GM18907 (cell line): ENCODE results near the gene RCCD1.
"Not testable (repeated sequence)": the region's sequence is repeated elsewhere in the genome, so short reads cannot be mapped to it uniquely, and the experiment has no call there.

Source experiments
- ATAC-seq: cut with Tn5 transposase; IDR thresholded peaks from one replicate; pipeline ENCODE4 v1.9.1; 2021; ENCODE audit warnings: mild to moderate bottlenecking, moderate library complexity; ENCODE audit not compliant: unreplicated experiment

RCCD1 gene

GRCh38 chr15:90917569-90917968 lies 37.1 kb upstream of the RCCD1 start:
- ATAC-seq = no peak

- ATAC-seq = no peak
Observed at GRCh38 chr15:90918034-90918788, 36.5 kb upstream of the RCCD1 start.

GRCh38 chr15:90918835-90919234 lies 35.8 kb upstream of the RCCD1 start:
- ATAC-seq = no peak

DNA sequence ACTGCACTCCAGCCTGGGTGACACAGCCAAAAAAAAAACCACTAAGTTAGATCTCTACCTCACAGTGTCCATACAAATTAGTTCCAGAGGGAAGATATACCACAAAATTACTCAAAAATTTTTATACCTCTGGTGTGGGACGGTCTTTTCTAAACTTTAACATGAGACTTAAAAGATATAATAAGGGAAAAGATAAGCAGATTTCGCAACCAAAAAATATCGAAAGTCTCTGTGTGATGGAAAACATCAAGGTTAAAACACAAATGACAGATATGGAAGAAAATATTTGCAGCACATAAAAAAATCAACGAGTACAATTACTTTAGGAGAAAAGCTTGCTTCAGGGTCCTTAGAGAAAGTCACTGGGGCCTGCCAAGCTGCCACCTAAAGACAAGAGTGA lies 32.8 kb upstream of the RCCD1 start:
- ATAC-seq = no peak

GRCh38 chr15:90922712-90923322 lies 31.9 kb upstream of the RCCD1 start:
- ATAC-seq = peak; percentile 65

DNA sequence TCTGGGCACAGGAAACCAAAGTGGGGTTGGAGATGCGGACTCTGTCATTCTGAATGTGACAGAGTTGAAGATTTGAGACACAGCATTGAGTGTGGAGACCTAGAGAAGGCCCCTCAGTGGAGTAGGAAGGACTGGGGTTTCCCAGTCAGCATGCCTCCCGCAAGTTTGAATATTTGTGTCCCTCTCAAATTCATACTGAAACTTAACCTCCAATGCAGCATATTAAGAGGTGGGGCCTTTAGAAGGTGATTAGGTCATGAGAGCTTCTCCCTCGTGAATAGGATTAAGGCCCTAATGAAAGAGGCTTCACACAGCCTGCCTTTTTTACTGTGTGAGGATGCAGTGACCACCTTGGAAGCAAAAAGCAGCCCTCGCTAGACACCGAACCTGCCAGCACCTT lies 30.3 kb upstream of the RCCD1 start:
- ATAC-seq = peak; percentile 74

DNA sequence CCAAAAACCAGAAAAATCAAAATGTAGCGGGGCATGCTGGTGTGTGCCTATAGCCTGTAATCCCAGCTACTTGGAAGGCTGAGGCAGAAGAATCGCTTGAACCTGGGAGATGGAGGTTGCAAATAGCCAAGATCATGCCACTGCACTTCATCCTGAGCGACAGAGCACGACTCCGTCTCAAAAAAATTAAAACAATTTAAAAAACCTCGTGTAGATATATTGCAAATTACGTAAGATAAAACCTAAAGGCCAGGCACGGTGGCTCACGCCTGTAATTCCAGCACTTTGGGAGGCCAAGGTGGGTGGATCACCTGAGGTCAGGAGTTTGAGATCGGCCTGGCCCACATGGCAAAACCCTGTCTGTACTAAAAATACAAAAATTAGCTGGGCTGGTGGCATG lies 27.9 kb upstream of the RCCD1 start:
- not testable (repeated sequence) for ATAC-seq

DNA sequence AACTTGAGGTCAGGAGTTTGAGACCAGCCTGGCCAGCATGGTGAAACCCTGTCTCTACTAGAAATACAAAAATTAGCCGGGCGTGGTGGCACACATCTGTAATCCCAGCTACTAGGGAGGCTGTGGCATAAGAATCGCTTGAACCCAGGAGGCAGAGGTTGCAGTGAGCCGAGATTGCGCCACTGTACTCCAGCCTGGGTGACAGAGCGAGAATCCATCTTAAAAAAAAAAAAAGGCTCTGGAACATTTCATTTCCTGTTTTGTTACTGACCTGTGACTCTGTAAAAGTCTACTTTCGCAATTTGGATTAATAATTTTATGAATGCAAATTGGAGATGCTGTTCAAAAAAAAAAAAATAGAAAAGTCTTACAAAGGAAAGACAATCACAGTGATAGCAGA lies 26.6 kb upstream of the RCCD1 start:
- ATAC-seq = not testable (repeated sequence)

GRCh38 chr15:90929246-90930019 lies 25.3 kb upstream of the RCCD1 start:
- ATAC-seq = no peak

- no peak for ATAC-seq
Observed at GRCh38 chr15:90930861-90931574, 23.7 kb upstream of the RCCD1 start.

DNA sequence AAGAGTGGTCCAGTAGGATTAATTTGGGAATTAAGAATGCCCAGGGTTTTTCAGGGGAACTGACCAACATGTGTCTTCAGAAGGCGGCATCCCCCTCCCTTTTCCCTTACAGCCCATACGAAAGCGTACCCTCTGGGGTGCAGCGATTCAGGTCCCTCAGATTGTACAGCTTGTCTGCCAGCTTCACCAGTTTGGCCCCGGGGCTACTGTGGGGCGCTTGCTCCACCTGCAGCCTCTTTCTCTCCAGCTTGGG lies 23.2 kb upstream of the RCCD1 start:
- ATAC-seq = no peak

DNA sequence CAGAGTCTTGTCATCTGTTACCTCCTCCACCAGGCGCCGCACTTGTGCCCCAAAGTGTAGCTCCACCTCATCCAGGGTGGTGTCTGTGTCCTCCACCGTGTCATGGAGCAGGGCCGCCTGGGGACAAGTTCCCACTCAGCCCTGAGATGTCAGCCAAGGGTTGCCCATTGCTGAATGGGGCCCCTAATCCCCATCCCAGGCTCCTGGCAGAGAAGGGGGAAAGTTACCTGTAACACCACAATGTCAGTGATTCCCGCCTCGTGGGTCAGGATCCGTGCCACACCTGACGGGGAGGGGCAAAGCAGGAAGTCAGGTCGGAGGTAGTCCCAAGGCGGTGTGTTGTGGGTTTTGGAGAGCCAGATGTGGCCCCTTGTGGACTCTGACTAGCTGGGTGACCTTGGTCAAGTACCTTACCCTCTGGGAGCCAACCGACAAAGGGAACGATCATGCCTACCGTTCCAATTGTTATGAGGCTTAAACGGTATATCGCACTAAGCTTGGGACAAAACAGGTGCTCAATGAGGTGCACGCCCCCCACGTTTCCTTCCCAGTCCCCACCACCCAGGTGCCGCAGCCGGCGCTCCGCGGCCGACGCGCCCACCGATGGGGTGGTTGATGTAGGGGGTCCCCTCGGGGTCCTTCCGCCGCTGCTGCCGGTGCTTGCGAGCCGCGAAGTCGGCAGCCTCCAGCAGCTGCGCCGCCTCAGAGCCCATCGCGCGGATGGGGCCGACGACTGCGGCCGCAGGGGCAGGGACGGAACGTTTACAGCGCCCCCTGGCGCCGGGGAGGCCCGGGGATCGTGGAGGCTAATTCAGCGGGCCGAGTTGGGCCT lies 22.6 kb upstream of the RCCD1 start, which contains the start of gene HDDC3:
Gene HDDC3 (minus strand): TSS at position 722 of the 832 bp plus-strand sequence. CDS start 9 bp downstream, at position 713.
- ATAC-seq = peak; percentile 54

DNA sequence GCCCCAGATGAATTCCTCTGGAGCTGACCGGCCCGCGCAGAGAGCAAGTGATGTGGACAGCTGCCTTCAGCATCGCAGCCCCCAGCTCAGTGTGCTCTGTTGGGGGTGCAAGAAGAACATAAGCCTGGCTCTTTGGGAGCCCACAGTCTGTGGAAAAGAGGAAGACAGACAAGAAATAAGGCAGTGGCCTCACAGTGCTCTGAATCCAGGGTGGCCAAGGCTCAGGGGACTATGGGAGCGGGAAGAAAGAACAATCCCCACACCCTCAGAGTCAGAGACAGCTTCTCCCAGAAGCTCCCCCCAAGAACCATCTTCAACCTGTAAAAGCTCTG lies 22.1 kb upstream of the RCCD1 start:
- no peak for ATAC-seq

DNA sequence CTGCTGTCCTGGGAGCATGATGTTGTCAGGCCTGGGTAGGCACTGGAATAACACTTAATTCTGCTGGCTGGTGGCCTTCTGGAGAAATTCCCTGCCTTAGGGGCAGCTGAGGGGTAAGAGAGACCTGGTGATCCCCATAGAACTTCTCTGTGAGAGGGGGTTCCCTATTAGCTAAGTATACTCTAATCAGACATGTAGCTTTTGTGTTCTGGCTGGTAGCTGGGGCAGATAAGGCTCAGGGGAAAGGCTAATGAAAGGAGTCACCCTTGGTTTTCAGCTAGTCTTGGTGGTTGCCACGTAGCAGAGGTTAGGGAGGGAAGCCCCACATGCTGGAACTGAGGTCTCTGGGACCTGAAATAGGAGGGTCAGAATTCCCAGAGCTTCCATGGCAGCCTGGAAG lies 21.4 kb upstream of the RCCD1 start:
- ATAC-seq = no peak

GRCh38 chr15:90934256-90934948 lies 20.3 kb upstream of the RCCD1 start:
- ATAC-seq = peak; percentile 38

- ATAC-seq = peak; percentile 67
Observed at GRCh38 chr15:90934949-90935751, 19.5 kb upstream of the RCCD1 start, which contains the start of gene UNC45A. UNC45A (plus strand) TSS chr15:90935285; CDS start chr15:90935325, 40 bp downstream.

DNA sequence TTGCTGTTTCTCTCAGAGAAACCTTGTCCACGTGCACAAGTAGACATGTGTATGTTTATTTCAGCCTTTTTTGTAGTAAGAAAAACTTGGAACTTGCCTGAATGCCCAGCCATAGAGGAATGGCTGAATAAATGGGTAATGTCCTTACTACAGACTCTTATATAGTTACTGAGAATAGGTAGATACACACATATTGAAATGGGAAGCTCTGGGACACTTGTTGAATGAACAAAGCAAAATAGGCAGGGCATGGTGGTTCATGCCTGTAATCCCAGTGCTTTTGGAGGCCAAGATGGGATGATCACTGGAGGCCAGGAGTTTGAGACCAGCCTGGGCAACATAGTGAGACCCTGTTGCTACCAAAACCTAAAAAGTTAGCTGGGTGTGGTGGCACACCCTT lies 17.9 kb upstream of the RCCD1 start:
- no peak for ATAC-seq

- ATAC-seq = no peak
Observed at GRCh38 chr15:90938261-90938660, 16.4 kb upstream of the RCCD1 start.

GRCh38 chr15:90939756-90940155 lies 14.9 kb upstream of the RCCD1 start:
- ATAC-seq = no peak
